SK-N-MC (cell line): ENCODE results near the gene BICD1.

Source experiments
- EZH2 ChIP-seq: fragments of 200-600 bp; sonication (generic); IDR thresholded peaks from one replicate; pipeline ENCODE4 v1.6.1; 2017; ENCODE audit warnings: antibody characterized with exemption
- FOXP2 ChIP-seq: optimal IDR thresholded peaks from 2 replicates; pipeline ENCODE3; 2011; ENCODE audit warnings: mild to moderate bottlenecking, moderate library complexity; ENCODE audit not compliant: insufficient read depth; ENCODE audit errors: extremely low read length, control extremely low read depth
- POLR2AphosphoS5 ChIP-seq: IDR thresholded peaks from 2 replicates; pipeline ENCODE4 v1.6.1; 2012; ENCODE audit warnings: mild to moderate bottlenecking, low read depth, low read length, borderline replicate concordance

GRCh38 chr12:32148372-32148771, 41.7 kb downstream of the BICD1 start:
- TF ChIP-seq EZH2 (no peak), POLR2AphosphoS5 (no peak), FOXP2 (no peak)
